CD14-positive monocyte (primary cell): ENCODE results near the gene NEBL. TPM values are rescaled to one million over a fixed set of nuclear protein-coding genes. Genes with fewer than 3 reads are reported as not detected.

Experiments
- DNase-seq, 3 donors: peaks; one replicate each; pipeline ENCODE4 v3.0.0-alpha.2; 2011 to 2022
- H2AFZ ChIP-seq: 2 replicates; pipeline ENCODE4 v1.6.0; 2012; ENCODE audit warnings: mild to moderate bottlenecking, low read depth, low read length, inconsistent platforms; ENCODE audit not compliant: insufficient read depth, poor library complexity, severe bottlenecking
- H3K27ac ChIP-seq, 2 donors: 1 replicate in 1 of 2; 2 replicates in 1 of 2; pipeline ENCODE4 v1.5.1; 2012 to 2013; ENCODE audit warnings: low read length in 2 of 2, control low read depth in 1 of 2, inconsistent platforms in 1 of 2, low read depth in 1 of 2, mild to moderate bottlenecking in 1 of 2
- H3K27me3 ChIP-seq, 2 donors: one replicate each; pipeline versions ENCODE4 v1.6.0 to v1.6.1; 2011 to 2013; ENCODE audit warnings: low read length in 2 of 2; ENCODE audit not compliant: control insufficient read depth in 2 of 2, insufficient read depth in 2 of 2
- H3K36me3 ChIP-seq, 2 donors: replicated peaks in 1 of 2; 1 replicate in 1 of 2; 2 replicates in 1 of 2; pipeline versions ENCODE4 v1.5.1 to v1.6.1; 2012 to 2013; ENCODE audit warnings: low read length in 2 of 2, control low read depth in 1 of 2, inconsistent platforms in 1 of 2, mild to moderate bottlenecking in 1 of 2; ENCODE audit not compliant: insufficient read depth in 2 of 2, control insufficient read depth in 1 of 2
- H3K4me1 ChIP-seq, 2 donors: 1 replicate in 1 of 2; 2 replicates in 1 of 2; pipeline versions ENCODE4 v1.5.1 to v1.6.1; 2012 to 2013; ENCODE audit warnings: low read length in 2 of 2, control low read depth in 1 of 2, inconsistent platforms in 1 of 2, mild to moderate bottlenecking in 1 of 2, moderate library complexity in 1 of 2; ENCODE audit not compliant: insufficient read depth in 2 of 2, control insufficient read depth in 1 of 2
- H3K4me2 ChIP-seq: replicated peaks from 2 replicates; pipeline ENCODE3; 2012; ENCODE audit warnings: low read length, moderate library complexity, mild to moderate bottlenecking; ENCODE audit not compliant: poor library complexity, severe bottlenecking; ENCODE audit errors: extremely low read depth
- H3K4me3 ChIP-seq, 3 experiments: fragments of 200-600 bp in 1 of 3; sonication (generic) in 1 of 3; replicated peaks in 1 of 3; 1 replicate in 2 of 3; 2 replicates in 1 of 3; pipeline ENCODE4 v1.5.1; 2011 to 2013; ENCODE audit warnings: low read length in 3 of 3, mild to moderate bottlenecking in 3 of 3, control low read depth in 2 of 3, low read depth in 2 of 3, inconsistent platforms in 1 of 3, moderate library complexity in 1 of 3
- H3K79me2 ChIP-seq: 2 replicates; pipeline ENCODE4 v1.6.0; 2012; ENCODE audit warnings: mild to moderate bottlenecking, control low read depth, inconsistent platforms, low read length, moderate library complexity; ENCODE audit not compliant: insufficient read depth
- H3K9ac ChIP-seq: 2 replicates; pipeline ENCODE4 v1.6.0; 2017; ENCODE audit warnings: low read length, mild to moderate bottlenecking; ENCODE audit not compliant: insufficient read depth, poor library complexity, severe bottlenecking
- H3K9me3 ChIP-seq, 2 donors: replicated peaks in 1 of 2; 1 replicate in 1 of 2; 2 replicates in 1 of 2; pipeline versions ENCODE4 v1.5.1 to v1.6.1; 2012 to 2013; ENCODE audit warnings: low read length in 2 of 2, control low read depth in 1 of 2; ENCODE audit not compliant: control insufficient read depth in 1 of 2, insufficient read depth in 1 of 2
- H4K20me1 ChIP-seq: 2 replicates; pipeline ENCODE4 v1.6.0; 2012; ENCODE audit warnings: mild to moderate bottlenecking, low read length, control low read depth, moderate library complexity; ENCODE audit not compliant: insufficient read depth
- H3K27ac Mint-ChIP-seq, 7 donors: one replicate each; pipeline ENCODE4 v1.8.0; 2020; ENCODE audit warnings: mild to moderate bottlenecking in 7 of 7, mixed read lengths in 7 of 7, moderate library complexity in 6 of 7, inconsistent platforms in 2 of 7
- H3K27me3 Mint-ChIP-seq, 3 donors: one replicate each; pipeline ENCODE4 v1.8.0; 2021 to 2022; ENCODE audit warnings: low read depth in 3 of 3, mild to moderate bottlenecking in 3 of 3, mixed read lengths in 3 of 3, moderate library complexity in 3 of 3, inconsistent platforms in 1 of 3
- H3K36me3 Mint-ChIP-seq, 2 donors: one replicate each; pipeline ENCODE4 v1.8.0; 2020; ENCODE audit warnings: mixed read lengths in 2 of 2, inconsistent platforms in 1 of 2, mild to moderate bottlenecking in 1 of 2
- H3K4me1 Mint-ChIP-seq: one replicate; pipeline ENCODE4 v1.8.0; 2020; ENCODE audit warnings: mild to moderate bottlenecking, mixed read lengths
- H3K4me3 Mint-ChIP-seq, 2 donors: one replicate each; pipeline ENCODE4 v1.8.0; 2020; ENCODE audit warnings: mild to moderate bottlenecking in 2 of 2, mixed read lengths in 2 of 2, moderate library complexity in 1 of 2
- H3K9me3 Mint-ChIP-seq, 7 donors: one replicate each; pipeline ENCODE4 v1.8.0; 2020 to 2022; ENCODE audit warnings: mixed read lengths in 7 of 7, mild to moderate bottlenecking in 6 of 7, moderate library complexity in 6 of 7, inconsistent platforms in 2 of 7
- WGBS: methylation state at CpG from one replicate; pipeline ENCODE4 v1.1.5; 2013; ENCODE audit warnings: missing lambda C conversion rate; ENCODE audit not compliant: insufficient coverage; 5-methylcytosine and 5-hydroxymethylcytosine counted together
- intact Hi-C, 2 donors: fragments of 100-400 bp; cut with micrococcal nuclease; formaldehyde crosslinking; loops; one replicate each; pipeline versions ENCODE4 v1.15.0 to v1.15.1; 2023
- polyA plus RNA-seq, 3 donors: library from polyadenylated mRNA; depleted of rRNA in 1 of 3; unstranded in 2 of 3; stranded (reverse) in 1 of 3; fragments of 300-500 nt in 2 of 3; fragments of >200 nt in 1 of 3; fragmentation: Illumina TruSeq in 2 of 3; gene quantifications; 1 replicate in 2 of 3; 2 replicates in 1 of 3; pipeline ENCODE4 v1.2.3, GENCODE V29; 2012 to 2021
- TF ChIP-seq, protein P1 (sequence below): fragments of 200-600 bp; IDR thresholded peaks from one replicate; pipeline ENCODE4 v1.8.0; 2022; ENCODE audit warnings: antibody characterized with exemption, mild to moderate bottlenecking

The NEBL gene
- polyA plus RNA-seq, 3 donors, result 9.7 TPM; not detected in 2

DNA sequence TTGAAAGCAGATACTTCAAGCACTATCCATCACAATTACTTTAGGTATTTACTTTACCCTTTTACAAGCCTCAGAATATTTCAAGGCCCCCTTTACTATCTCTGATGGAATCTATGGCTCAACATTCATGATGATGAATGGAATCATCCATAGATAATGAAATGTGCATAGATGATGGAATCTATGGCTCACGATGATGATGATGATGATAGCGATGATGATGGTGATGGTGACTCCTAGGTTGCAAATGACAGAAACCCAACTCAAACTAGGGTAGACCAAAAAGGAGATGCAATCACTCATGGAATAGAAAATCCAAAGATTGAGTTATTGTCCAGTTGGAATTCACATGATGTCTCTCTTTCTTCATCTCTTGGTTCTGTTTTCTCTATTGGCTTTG is 55.7 kb downstream of the NEBL start:
- TF ChIP-seq, protein P1, sequence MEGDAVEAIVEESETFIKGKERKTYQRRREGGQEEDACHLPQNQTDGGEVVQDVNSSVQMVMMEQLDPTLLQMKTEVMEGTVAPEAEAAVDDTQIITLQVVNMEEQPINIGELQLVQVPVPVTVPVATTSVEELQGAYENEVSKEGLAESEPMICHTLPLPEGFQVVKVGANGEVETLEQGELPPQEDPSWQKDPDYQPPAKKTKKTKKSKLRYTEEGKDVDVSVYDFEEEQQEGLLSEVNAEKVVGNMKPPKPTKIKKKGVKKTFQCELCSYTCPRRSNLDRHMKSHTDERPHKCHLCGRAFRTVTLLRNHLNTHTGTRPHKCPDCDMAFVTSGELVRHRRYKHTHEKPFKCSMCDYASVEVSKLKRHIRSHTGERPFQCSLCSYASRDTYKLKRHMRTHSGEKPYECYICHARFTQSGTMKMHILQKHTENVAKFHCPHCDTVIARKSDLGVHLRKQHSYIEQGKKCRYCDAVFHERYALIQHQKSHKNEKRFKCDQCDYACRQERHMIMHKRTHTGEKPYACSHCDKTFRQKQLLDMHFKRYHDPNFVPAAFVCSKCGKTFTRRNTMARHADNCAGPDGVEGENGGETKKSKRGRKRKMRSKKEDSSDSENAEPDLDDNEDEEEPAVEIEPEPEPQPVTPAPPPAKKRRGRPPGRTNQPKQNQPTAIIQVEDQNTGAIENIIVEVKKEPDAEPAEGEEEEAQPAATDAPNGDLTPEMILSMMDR, result no peak
- no peak overlapping the region for H3K9ac ChIP-seq
- peaks cover 0 to 2% of the 10 kb centered on the region in 2 donors for H3K9me3 ChIP-seq
- H3K79me2 ChIP-seq, result no peaks in the 10 kb centered on the region
- intact Hi-C loops, result no loop called here
- peaks cover 0 to 2% of the 10 kb centered on the region in 2 donors for H3K36me3 Mint-ChIP-seq
- no peak overlapping the region for H3K4me3 Mint-ChIP-seq
- H3K9me3 Mint-ChIP-seq, result peaks cover under 1 to 8% (median 1%) of the 10 kb centered on the region in 7 donors
- H3K4me3 ChIP-seq, result no peak overlapping the region
- no peaks in the 10 kb centered on the region for H4K20me1 ChIP-seq
- H3K4me2 ChIP-seq, result no peak overlapping the region
- no peak for DNase-seq
- H3K27me3 Mint-ChIP-seq, result no peaks in the 10 kb centered on the region
- H3K27ac ChIP-seq, result no peak overlapping the region
- no CpG with 5 or more reads among the region's 2 CpGs for WGBS
- no peaks in the 10 kb centered on the region for H3K27me3 ChIP-seq
- no peaks in the 10 kb centered on the region for H3K36me3 ChIP-seq
- H3K4me1 Mint-ChIP-seq, result no peaks in the 10 kb centered on the region
- H3K4me1 ChIP-seq, result no peaks in the 10 kb centered on the region
- no peak overlapping the region for H2AFZ ChIP-seq
- H3K27ac Mint-ChIP-seq, result no peak overlapping the region

- H2AFZ ChIP-seq, result no peak overlapping the region
- H3K4me2 ChIP-seq, result no peak overlapping the region
- peaks cover 0 to 5% of the 10 kb centered on the region in 2 donors for H3K9me3 ChIP-seq
- H3K4me3 ChIP-seq, result no peak overlapping the region
- Mint-ChIP-seq H3K9me3 (peaks cover 3 to 12% (median 4%) of the 10 kb centered on the region in 7 donors), H3K36me3 (peaks cover 0 to 2% of the 10 kb centered on the region in 2 donors), H3K4me1 (no peaks in the 10 kb centered on the region), H3K27me3 (no peaks in the 10 kb centered on the region), H3K27ac (no peak overlapping the region), H3K4me3 (no peak overlapping the region)
- TF ChIP-seq, protein P1, result no peak
- intact Hi-C loops, result no loop called here
- H3K9ac ChIP-seq, result no peak overlapping the region
- H3K4me1 ChIP-seq, result no peaks in the 10 kb centered on the region
- no CpG with 5 or more reads among the region's 3 CpGs for WGBS
- H3K27ac ChIP-seq, result no peak overlapping the region
- no peaks in the 10 kb centered on the region for H3K36me3 ChIP-seq
- no peaks in the 10 kb centered on the region for H4K20me1 ChIP-seq
- no peak for DNase-seq
- H3K27me3 ChIP-seq, result no peaks in the 10 kb centered on the region
- no peaks in the 10 kb centered on the region for H3K79me2 ChIP-seq
These were observed 57.2 kb downstream of the NEBL start for GRCh38 chr10:20839910-20840309.
